Effector memory CD8-positive, alpha-beta T cell (primary cell): ENCODE measurements around the gene DENND1A.

Experiments used
- ATAC-seq: fragments of 150-1000 bp; cut with Tn5 transposase; replicated peaks from 2 replicates; pipeline ENCODE4 v1.10.0; 2021; ENCODE audit warnings: mild to moderate bottlenecking, moderate library complexity
- DNase-seq, 3 experiments: peaks; one replicate each; pipeline ENCODE4 v3.0.0; 2021
- H3K27ac Mint-ChIP-seq, 2 donors: one replicate each; pipeline ENCODE4 v1.8.0; 2022; ENCODE audit warnings: mild to moderate bottlenecking in 2 of 2, mixed read lengths in 2 of 2, moderate library complexity in 2 of 2
- H3K27me3 Mint-ChIP-seq, 2 donors: one replicate each; pipeline ENCODE4 v1.8.0; 2022; ENCODE audit warnings: mixed read lengths in 2 of 2
- H3K36me3 Mint-ChIP-seq: one replicate; pipeline ENCODE4 v1.8.0; 2022; ENCODE audit warnings: mild to moderate bottlenecking, moderate library complexity, mixed read lengths; ENCODE audit not compliant: insufficient read depth
- H3K4me1 Mint-ChIP-seq, 2 donors: one replicate each; pipeline ENCODE4 v1.8.0; 2022; ENCODE audit warnings: low read depth in 2 of 2, mixed read lengths in 2 of 2
- H3K4me3 Mint-ChIP-seq, 2 donors: one replicate each; pipeline ENCODE4 v1.8.0; 2022; ENCODE audit warnings: mild to moderate bottlenecking in 2 of 2, mixed read lengths in 2 of 2, moderate library complexity in 2 of 2
- H3K9me3 Mint-ChIP-seq, 2 donors: one replicate each; pipeline ENCODE4 v1.8.0; 2022; ENCODE audit warnings: mixed read lengths in 2 of 2

DENND1A gene

DNA sequence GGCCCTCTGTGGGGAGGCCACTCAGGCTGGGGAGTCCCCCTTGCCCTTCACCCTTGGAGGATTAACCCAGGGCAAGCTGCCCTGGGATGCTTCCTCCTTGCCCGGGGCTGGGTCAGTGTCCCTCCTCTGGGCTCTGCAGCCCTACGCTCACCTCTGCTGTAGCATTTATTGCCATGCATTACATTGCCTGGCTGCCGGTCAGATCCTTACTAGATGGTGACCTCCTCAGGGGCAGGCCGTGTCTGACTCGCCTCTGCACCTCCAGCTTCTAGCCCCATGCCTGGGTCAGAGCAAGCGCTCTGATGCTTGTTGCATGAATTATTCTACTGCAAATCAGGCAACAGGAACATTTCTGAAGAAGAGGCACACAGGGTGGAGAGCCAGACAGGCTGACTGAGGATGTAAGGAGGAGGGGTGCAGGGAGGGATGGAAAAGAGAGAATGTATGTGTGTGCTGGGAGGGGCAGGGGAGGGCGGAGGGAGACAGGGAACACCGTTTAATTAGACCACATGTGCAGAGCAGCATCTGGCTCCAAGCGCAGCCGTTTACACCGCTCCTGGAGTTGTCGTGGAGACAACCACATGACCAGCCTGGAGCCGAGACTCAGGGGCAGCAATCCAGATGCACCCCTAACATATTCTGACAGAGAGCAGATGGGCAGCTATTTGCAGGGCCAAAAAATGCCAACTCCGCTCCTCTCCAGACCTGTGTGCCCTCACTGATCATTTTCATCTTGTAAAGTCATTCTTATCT is 456.9 kb downstream of the DENND1A start:
- Mint-ChIP-seq H3K4me3 (no peak overlapping the region), H3K4me1 (no peaks in the 10 kb centered on the region), H3K9me3 (no peaks in the 10 kb centered on the region), H3K27ac (no peak overlapping the region), H3K27me3 (no peaks in the 10 kb centered on the region), H3K36me3 (peaks cover 3% of the 10 kb centered on the region)
- ATAC-seq (no peak), DNase-seq (no peak)

GRCh38 chr9:123471843-123472570 is 457.9 kb downstream of the DENND1A start:
- Mint-ChIP-seq H3K36me3 (peaks cover 3% of the 10 kb centered on the region), H3K9me3 (no peaks in the 10 kb centered on the region), H3K4me1 (no peaks in the 10 kb centered on the region), H3K27me3 (no peaks in the 10 kb centered on the region), H3K27ac (no peak overlapping the region), H3K4me3 (no peak overlapping the region)
- no peak for ATAC-seq
- no peak for DNase-seq

DNA sequence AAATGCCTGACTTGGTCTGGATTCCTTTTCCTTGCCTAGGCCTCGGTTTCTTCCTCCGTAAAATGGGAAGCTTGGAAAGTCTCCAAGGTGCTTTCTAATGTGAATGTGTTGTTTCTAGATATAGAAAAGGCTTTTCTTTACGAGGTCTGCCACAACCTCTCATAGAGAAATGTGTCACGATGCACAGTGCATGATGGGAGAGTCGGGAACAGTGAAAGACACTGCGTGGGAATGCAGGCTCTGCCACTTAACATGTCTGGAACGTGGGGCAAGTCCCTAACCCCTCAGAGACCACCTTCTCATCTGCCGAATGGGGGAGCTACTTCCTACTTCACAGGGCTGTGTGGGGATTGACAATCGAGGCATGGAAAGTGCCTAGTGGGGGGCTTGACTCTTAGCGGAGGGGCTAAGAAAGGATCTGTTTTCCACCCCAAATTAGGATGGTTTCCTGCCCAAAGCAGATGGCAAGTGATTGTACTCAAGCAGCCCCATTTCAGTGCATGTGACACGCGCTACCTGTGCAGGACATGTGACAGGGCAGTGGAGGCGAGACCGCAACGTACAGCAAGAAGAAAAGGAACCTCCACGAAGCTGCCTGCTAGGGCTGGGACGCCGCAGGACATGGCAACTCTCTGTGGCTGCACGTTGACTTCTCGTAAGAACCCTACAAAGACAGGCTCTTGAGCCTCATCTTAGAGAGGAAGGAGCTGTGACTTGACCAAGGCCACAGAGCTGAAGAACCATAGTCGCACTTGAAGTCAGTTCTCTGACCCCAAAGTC is 458.7 kb downstream of the DENND1A start:
- DNase-seq (no peak), ATAC-seq (no peak)
- Mint-ChIP-seq H3K4me3 (no peak overlapping the region), H3K9me3 (no peaks in the 10 kb centered on the region), H3K4me1 (no peaks in the 10 kb centered on the region), H3K27ac (no peak overlapping the region), H3K27me3 (no peaks in the 10 kb centered on the region), H3K36me3 (peaks cover 3% of the 10 kb centered on the region)

GRCh38 chr9:123470121-123470782 is 459.7 kb downstream of the DENND1A start:
- Mint-ChIP-seq H3K9me3 (no peaks in the 10 kb centered on the region), H3K4me1 (no peaks in the 10 kb centered on the region), H3K4me3 (no peak overlapping the region), H3K27ac (no peak overlapping the region), H3K27me3 (no peaks in the 10 kb centered on the region), H3K36me3 (peaks cover 3% of the 10 kb centered on the region)
- ATAC-seq (no peak), DNase-seq (no peak)

DNA sequence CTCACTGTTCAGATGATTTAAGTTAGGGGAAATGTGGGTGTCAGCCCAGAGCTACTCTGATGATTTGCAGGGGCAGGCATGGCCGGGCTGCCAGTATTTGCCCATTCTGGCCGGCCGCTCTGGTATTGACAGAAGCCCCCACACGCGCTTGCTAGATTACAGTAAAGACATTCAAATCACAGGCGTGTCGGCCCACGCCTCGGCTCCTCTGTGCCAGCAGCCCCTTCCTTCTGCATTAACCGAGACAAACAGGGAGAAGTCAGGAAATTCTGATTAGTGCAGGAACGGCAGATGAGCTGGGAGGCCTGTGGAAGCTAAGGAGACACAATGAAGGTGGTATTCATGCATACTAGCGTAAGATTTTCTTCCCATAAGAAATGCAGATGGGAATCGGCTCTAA is 460.6 kb downstream of the DENND1A start:
- Mint-ChIP-seq H3K27me3 (no peaks in the 10 kb centered on the region), H3K27ac (no peak overlapping the region), H3K9me3 (no peaks in the 10 kb centered on the region), H3K36me3 (peaks cover 3% of the 10 kb centered on the region), H3K4me3 (no peak overlapping the region), H3K4me1 (no peaks in the 10 kb centered on the region)
- DNase-seq (no peak), ATAC-seq (no peak)

GRCh38 chr9:123468541-123468940 is 461.4 kb downstream of the DENND1A start:
- Mint-ChIP-seq H3K9me3 (no peaks in the 10 kb centered on the region), H3K27ac (no peak overlapping the region), H3K27me3 (no peaks in the 10 kb centered on the region), H3K4me3 (no peak overlapping the region), H3K4me1 (no peaks in the 10 kb centered on the region), H3K36me3 (peaks cover 3% of the 10 kb centered on the region)
- no peak for ATAC-seq
- DNase-seq: no peak

- ATAC-seq (no peak), DNase-seq (no peak)
- Mint-ChIP-seq H3K9me3 (no peaks in the 10 kb centered on the region), H3K36me3 (peaks cover under 1% of the 10 kb centered on the region), H3K27me3 (no peaks in the 10 kb centered on the region), H3K4me3 (no peak overlapping the region), H3K27ac (no peak overlapping the region), H3K4me1 (no peaks in the 10 kb centered on the region)
These were observed 464.6 kb downstream of the DENND1A start for GRCh38 chr9:123465304-123465703.

DNA sequence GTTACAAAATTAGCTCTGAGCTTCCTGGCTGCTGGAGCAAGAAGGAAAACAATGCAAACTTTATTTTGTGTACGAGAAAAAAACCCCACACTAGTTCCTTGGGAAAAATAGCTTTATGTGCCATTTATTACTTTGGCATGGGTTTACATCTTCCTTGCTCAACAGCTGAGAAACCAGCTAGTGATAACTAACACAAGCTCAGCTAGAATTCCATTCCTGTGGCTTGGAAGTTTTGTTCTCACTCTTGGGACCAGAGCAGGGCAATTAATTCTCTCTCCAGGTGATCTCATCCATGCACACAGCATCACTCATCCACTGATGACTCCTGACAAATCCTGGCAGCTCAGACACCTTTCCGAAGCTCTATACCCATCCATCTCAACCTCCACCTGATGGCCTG is 469.8 kb downstream of the DENND1A start:
- H3K27ac Mint-ChIP-seq: no peak overlapping the region
- ATAC-seq: no peak
- no peak overlapping the region for H3K4me3 Mint-ChIP-seq

GRCh38 chr9:123457583-123457982 is 472.3 kb downstream of the DENND1A start:
- Mint-ChIP-seq H3K36me3 (peaks cover 4% of the 10 kb centered on the region), H3K27ac (no peak overlapping the region), H3K4me3 (no peak overlapping the region), H3K4me1 (no peaks in the 10 kb centered on the region), H3K9me3 (no peaks in the 10 kb centered on the region), H3K27me3 (no peaks in the 10 kb centered on the region)
- DNase-seq: no peak
- ATAC-seq: no peak

More for the DNA sequence above, 469.8 kb downstream of the DENND1A start:
- no peaks in the 10 kb centered on the region for H3K36me3 Mint-ChIP-seq
- H3K4me1 Mint-ChIP-seq: no peaks in the 10 kb centered on the region
- H3K27me3 Mint-ChIP-seq: no peaks in the 10 kb centered on the region
- no peaks in the 10 kb centered on the region for H3K9me3 Mint-ChIP-seq
- no peak for DNase-seq

- H3K27ac Mint-ChIP-seq: no peak overlapping the region
- ATAC-seq (no peak), DNase-seq (no peak)
- H3K9me3 Mint-ChIP-seq: no peaks in the 10 kb centered on the region
- no peaks in the 10 kb centered on the region for H3K27me3 Mint-ChIP-seq
- H3K4me1 Mint-ChIP-seq: no peaks in the 10 kb centered on the region
- no peak overlapping the region for H3K4me3 Mint-ChIP-seq
- peaks cover 7% of the 10 kb centered on the region for H3K36me3 Mint-ChIP-seq
These were observed 473.9 kb downstream of the DENND1A start for GRCh38 chr9:123456011-123456410.

- H3K27ac Mint-ChIP-seq: no peak overlapping the region
- no peaks in the 10 kb centered on the region for H3K4me1 Mint-ChIP-seq
- DNase-seq: no peak
- no peak for ATAC-seq
- no peaks in the 10 kb centered on the region for H3K27me3 Mint-ChIP-seq
- no peaks in the 10 kb centered on the region for H3K9me3 Mint-ChIP-seq
- H3K4me3 Mint-ChIP-seq: no peak overlapping the region
- peaks cover 9% of the 10 kb centered on the region for H3K36me3 Mint-ChIP-seq
These were observed 474.7 kb downstream of the DENND1A start for GRCh38 chr9:123455187-123455586.

DNA sequence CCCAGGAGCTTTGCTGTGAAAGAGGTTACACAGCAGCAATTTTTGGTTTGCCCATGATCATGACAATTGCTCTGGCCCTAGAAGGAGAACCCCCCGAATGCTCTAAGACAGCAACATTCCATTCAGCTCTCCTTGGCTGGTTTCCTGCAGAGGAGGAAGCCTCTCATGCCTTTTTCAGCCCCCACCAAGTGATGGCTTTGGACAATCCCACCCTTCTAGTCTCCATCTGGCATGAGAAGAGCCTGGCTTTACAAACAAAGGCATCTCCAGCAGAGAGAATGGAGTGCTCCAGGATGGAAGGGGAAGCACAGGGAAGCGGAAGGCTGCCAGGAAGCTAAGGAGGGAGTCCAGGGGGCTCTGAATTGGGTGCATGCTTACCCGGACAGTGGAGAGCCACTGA is 475.6 kb downstream of the DENND1A start:
- ATAC-seq: no peak
- Mint-ChIP-seq H3K27ac (no peak overlapping the region), H3K4me1 (no peaks in the 10 kb centered on the region), H3K36me3 (peaks cover 10% of the 10 kb centered on the region), H3K9me3 (no peaks in the 10 kb centered on the region), H3K27me3 (no peaks in the 10 kb centered on the region), H3K4me3 (no peak overlapping the region)
- DNase-seq: no peak

DNA sequence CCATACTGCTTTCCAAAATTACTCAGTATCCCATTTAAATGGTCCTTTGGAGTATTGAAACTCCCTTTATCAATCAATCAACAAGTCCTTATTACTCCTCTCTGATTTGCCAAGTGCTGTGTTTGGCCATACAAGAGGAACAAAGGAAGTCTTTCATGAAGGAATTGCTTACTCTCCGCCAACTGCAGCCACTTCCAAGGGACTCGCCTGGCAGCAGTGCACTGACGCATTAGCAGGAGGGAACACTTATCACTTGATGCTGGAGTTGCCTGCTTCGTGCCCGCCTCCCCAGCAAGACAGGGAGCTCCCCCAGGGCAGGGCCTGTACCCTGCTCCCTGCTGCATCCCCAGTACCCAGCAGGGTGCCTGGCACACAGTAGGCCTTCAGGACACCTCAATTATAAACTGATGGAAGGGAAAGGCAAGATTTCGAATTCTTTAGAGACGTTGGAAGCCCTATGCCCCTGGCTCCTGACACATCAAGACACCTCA is 476.1 kb downstream of the DENND1A start:
- Mint-ChIP-seq H3K27ac (no peak overlapping the region), H3K36me3 (peaks cover 13% of the 10 kb centered on the region), H3K4me3 (no peak overlapping the region), H3K9me3 (no peaks in the 10 kb centered on the region), H3K4me1 (no peaks in the 10 kb centered on the region), H3K27me3 (no peaks in the 10 kb centered on the region)
- DNase-seq (no peak), ATAC-seq (no peak)
